Stomach (tissue), 9 donors: ENCODE measurements around the gene NRTN. TPM values are rescaled to one million over a fixed set of nuclear protein-coding genes. Genes with fewer than 3 reads are reported as not detected.

ENCODE experiments used
- DNase-seq, 2 donors: peaks; one replicate each; pipeline versions ENCODE4 v3.0.0 to v3.0.0-alpha.2; 2013 to 2019
- H3K27ac ChIP-seq, 5 donors: fragments of 200-600 bp in 4 of 5; sonication (generic) in 4 of 5; one replicate each; pipeline ENCODE4 v1.5.1; 2013 to 2019; ENCODE audit warnings: mild to moderate bottlenecking in 1 of 5, moderate library complexity in 1 of 5
- H3K27me3 ChIP-seq, 3 donors: fragments of 200-600 bp; sonication (generic); one replicate each; pipeline ENCODE4 v1.5.1; 2017 to 2019; ENCODE audit warnings: mixed run types in 1 of 3
- H3K36me3 ChIP-seq, 4 donors: fragments of 200-600 bp; sonication (generic); 1 replicate in 3 of 4; 2 replicates in 1 of 4; pipeline ENCODE4 v1.5.1; 2016 to 2019
- H3K4me1 ChIP-seq, 4 donors: fragments of 200-600 bp; sonication (generic); one replicate each; pipeline ENCODE4 v1.5.1; 2016 to 2019
- H3K4me3 ChIP-seq, 4 donors: fragments of 200-600 bp; sonication (generic) in 3 of 4; one replicate each; pipeline ENCODE4 v1.5.1; 2016 to 2019; ENCODE audit warnings: mild to moderate bottlenecking in 1 of 4
- H3K9me3 ChIP-seq, 4 donors: fragments of 200-600 bp; sonication (generic); one replicate each; pipeline ENCODE4 v1.5.1; 2016 to 2019
- CTCF ChIP-seq, 7 experiments: fragments of 450-650 bp in 4 of 7; fragments of 200-600 bp in 3 of 7; sonication (generic) in 3 of 7; IDR thresholded peaks; one replicate each; pipeline ENCODE4 v1.5.1; 2016 to 2019; ENCODE audit warnings: antibody characterized with exemption in 7 of 7, control low read depth in 2 of 7, mild to moderate bottlenecking in 1 of 7
- EP300 ChIP-seq: sonication (generic); formaldehyde crosslinking; IDR thresholded peaks from one replicate; pipeline ENCODE4 v1.6.1; 2017; ENCODE audit warnings: antibody characterized with exemption
- POLR2A ChIP-seq, 4 donors: fragments of 450-650 bp; IDR thresholded peaks; one replicate each; pipeline ENCODE4 v1.6.1; 2016; ENCODE audit warnings: antibody characterized with exemption in 4 of 4, control low read depth in 2 of 4, mild to moderate bottlenecking in 1 of 4, moderate library complexity in 1 of 4
- POLR2AphosphoS5 ChIP-seq, 3 donors: sonication (generic); formaldehyde crosslinking; IDR thresholded peaks; one replicate each; pipeline ENCODE4 v1.6.1; 2016; ENCODE audit warnings: antibody characterized with exemption in 3 of 3
- WGBS, 5 donors: extraction: QIAGEN DNeasy Blood & Tissue Kit in 3 of 5; methylation state at CpG; one replicate each; pipeline versions ENCODE4 v1.1.5 to v1.1.7; 2013 to 2018; 5-methylcytosine and 5-hydroxymethylcytosine counted together
- intact Hi-C: fragments of 100-400 bp; cut with DNase I; formaldehyde crosslinking; loops from one replicate; pipeline ENCODE4 v1.15.1; 2023; ENCODE audit warnings: low total_unique reads
- polyA plus RNA-seq, 3 donors: library from polyadenylated mRNA; stranded (reverse); fragments of 200-250 nt; gene quantifications; one replicate each; pipeline ENCODE4 v1.2.3, GENCODE V29; 2013
- total RNA-seq, 5 donors: library from RNA; depleted of rRNA; stranded (reverse); fragments of >200 nt; gene quantifications; one replicate each; pipeline versions ENCODE4 v1.1.0 to v1.2.3, GENCODE V29; 2014 to 2016
- donor health status: healthy with polysubstance abuse.
- donor health status: Bipolar disorder and iron deficiency.
- donor health status: healthy.

NRTN gene
- total and polyA plus RNA-seq, 8 donors, result 0.92 to 7.1 (median 3.8) TPM; not detected in 2

GRCh38 chr19:5800361-5801270 lies 4.3 kb upstream of the NRTN start:
- Histone ChIP-seq H3K4me3 (no peak overlapping the region), H3K27ac (peak overlapping the region; percentile 3 to 83 (median 60)), H3K4me1 (peaks cover 45 to 66% (median 63%) of the 10 kb centered on the region in 4 donors), H3K36me3 (no peaks in the 10 kb centered on the region), H3K27me3 (peaks cover 0 to 68% (median 24%) of the 10 kb centered on the region in 3 donors), H3K9me3 (no peaks in the 10 kb centered on the region)
- TF ChIP-seq POLR2AphosphoS5 (IDR thresholded peaks at IDR 0.05) (no peak), POLR2A (IDR thresholded peaks at IDR 0.05) (no peak), EP300 (no peak), CTCF (IDR thresholded peaks at IDR 0.05) (no peak)
- intact Hi-C loops, result loop anchor here (10.0 kb wide), 1 partner anchor 94 kb away; no protein-coding TSS in a partner anchor
- peak in 1 of 2 donors; percentile 57 for DNase-seq
- 37 to 51% (median 49%) methylated on average over 16 to 17 of the region's 17 CpGs for WGBS, 5 donors

GRCh38 chr19:5801796-5802619 lies 2.9 kb upstream of the NRTN start:
- WGBS, 5 donors, result 9 to 24% (median 13%) methylated on average over 17 to 33 of the region's 33 CpGs
- intact Hi-C loops, result loop anchor here (10.0 kb wide), 1 partner anchor 93 kb away; no protein-coding TSS in a partner anchor
- peaks cover 0 to 72% (median 24%) of the 10 kb centered on the region in 3 donors for H3K27me3 ChIP-seq

GRCh38 chr19:5803441-5803751 lies 1.5 kb upstream of the NRTN start:
- peak overlapping the region; percentile 30 to 49 (median 40) for H3K4me3 ChIP-seq
- no peak for TF ChIP-seq POLR2AphosphoS5 (IDR thresholded peaks at IDR 0.05)
- no peak for TF ChIP-seq EP300
- TF ChIP-seq POLR2A (IDR thresholded peaks at IDR 0.05), result no peak
- TF ChIP-seq CTCF (IDR thresholded peaks at IDR 0.05), result no peak
- WGBS, 5 donors, result 5 to 22% (median 8%) methylated on average over 8 of the region's 8 CpGs
- no peak for DNase-seq
- H3K4me1 ChIP-seq, result peaks cover 45 to 73% (median 71%) of the 10 kb centered on the region in 4 donors
- no peaks in the 10 kb centered on the region for H3K9me3 ChIP-seq
- H3K27ac ChIP-seq, result peak overlapping the region in 2 of 5 donors; percentile 46 to 88
- H3K27me3 ChIP-seq, result peaks cover 0 to 72% (median 24%) of the 10 kb centered on the region in 3 donors
- intact Hi-C loops, result loop anchor here (10.0 kb wide), 1 partner anchor 91 kb away; no protein-coding TSS in a partner anchor
- H3K36me3 ChIP-seq, result peaks cover 0 to 4% (median 0%) of the 10 kb centered on the region in 4 donors

More at GRCh38 chr19:5801796-5802619, 2.9 kb upstream of the NRTN start:
- no peak overlapping the region for H3K27ac ChIP-seq
- H3K9me3 ChIP-seq, result no peaks in the 10 kb centered on the region
- TF ChIP-seq POLR2A (IDR thresholded peaks at IDR 0.05) (no peak), EP300 (no peak), POLR2AphosphoS5 (IDR thresholded peaks at IDR 0.05) (no peak), CTCF (IDR thresholded peaks at IDR 0.05) (no peak)
- peak in 1 of 2 donors; percentile 82 for DNase-seq
- H3K36me3 ChIP-seq, result no peaks in the 10 kb centered on the region
- H3K4me3 ChIP-seq, result no peak overlapping the region
- H3K4me1 ChIP-seq, result peaks cover 45 to 75% (median 72%) of the 10 kb centered on the region in 4 donors
